Astrocyte (in vitro differentiated cells and primary cell): Measurements from ENCODE around the gene OR14I1. TPM values are rescaled to one million over a fixed set of nuclear protein-coding genes. Genes with fewer than 3 reads are reported as not detected.
"Not testable (repeated sequence)": the region's sequence is repeated elsewhere in the genome, so short reads cannot be mapped to it uniquely, and the experiment has no call there.

Experiments
- DNase-seq: peaks from one replicate; pipeline ENCODE4 v3.0.0-alpha.2; 2010; ENCODE audit warnings: low read depth
- FAIRE-seq: peaks from 2 replicates; lab custom pipeline; 2011; peaks lifted over from hg19 to GRCh38; lab: Jason Lieb, UNC
- H2AFZ ChIP-seq: 2 replicates; pipeline ENCODE4 v1.6.0; 2012; ENCODE audit warnings: low read depth, low read length, inconsistent platforms
- H3K27ac ChIP-seq: 2 replicates; pipeline ENCODE4 v1.5.1; 2011; ENCODE audit warnings: low read depth, low read length, inconsistent platforms
- H3K27me3 ChIP-seq: 2 replicates; pipeline ENCODE4 v1.6.0; 2011; ENCODE audit warnings: low read length, inconsistent platforms; ENCODE audit not compliant: insufficient read depth
- H3K36me3 ChIP-seq: 2 replicates; pipeline ENCODE4 v1.5.1; 2011; ENCODE audit warnings: low read length, inconsistent platforms; ENCODE audit not compliant: insufficient read depth
- H3K4me1 ChIP-seq: 2 replicates; pipeline ENCODE4 v1.5.1; 2011; ENCODE audit warnings: low read length, inconsistent platforms; ENCODE audit not compliant: insufficient read depth
- H3K4me2 ChIP-seq: 2 replicates; pipeline ENCODE4 v1.6.0; 2012; ENCODE audit warnings: low read length, inconsistent platforms
- H3K4me3 ChIP-seq: 2 replicates; pipeline ENCODE4 v1.5.1; 2011; ENCODE audit warnings: low read depth, mild to moderate bottlenecking, low read length, inconsistent platforms; ENCODE audit not compliant: insufficient read depth
- H3K79me2 ChIP-seq: 2 replicates; pipeline ENCODE4 v1.6.0; 2012; ENCODE audit warnings: mild to moderate bottlenecking, low read length, inconsistent platforms; ENCODE audit not compliant: insufficient read depth
- H3K9ac ChIP-seq: 2 replicates; pipeline ENCODE4 v1.6.0; 2012; ENCODE audit warnings: mild to moderate bottlenecking, low read length, inconsistent platforms
- H3K9me3 ChIP-seq: 2 replicates; pipeline ENCODE4 v1.5.1; 2012; ENCODE audit warnings: low read depth, mild to moderate bottlenecking, low read length, inconsistent platforms; ENCODE audit not compliant: insufficient read depth
- H4K20me1 ChIP-seq: 2 replicates; pipeline ENCODE4 v1.6.0; 2012; ENCODE audit warnings: low read length, inconsistent platforms; ENCODE audit not compliant: insufficient read depth
- H3K27ac Mint-ChIP-seq: one replicate; pipeline ENCODE4 v1.8.0; 2021; ENCODE audit warnings: mild to moderate bottlenecking, mixed read lengths; ENCODE audit not compliant: unreplicated experiment
- H3K27me3 Mint-ChIP-seq: one replicate; pipeline ENCODE4 v1.8.0; 2021; ENCODE audit warnings: low read depth, mixed read lengths; ENCODE audit not compliant: unreplicated experiment
- H3K36me3 Mint-ChIP-seq: one replicate; pipeline ENCODE4 v1.8.0; 2021; ENCODE audit warnings: low read depth, mixed read lengths; ENCODE audit not compliant: unreplicated experiment
- H3K4me1 Mint-ChIP-seq: one replicate; pipeline ENCODE4 v1.8.0; 2021; ENCODE audit warnings: low read depth, mixed read lengths; ENCODE audit not compliant: unreplicated experiment
- H3K4me3 Mint-ChIP-seq: one replicate; pipeline ENCODE4 v1.8.0; 2021; ENCODE audit warnings: mild to moderate bottlenecking, moderate library complexity, mixed read lengths; ENCODE audit not compliant: unreplicated experiment
- H3K9me3 Mint-ChIP-seq: one replicate; pipeline ENCODE4 v1.8.0; 2021; ENCODE audit warnings: mild to moderate bottlenecking, mixed read lengths; ENCODE audit not compliant: unreplicated experiment
- total RNA-seq: library from RNA; stranded (reverse); gene quantifications from 2 replicates; pipeline ENCODE4 v1.2.1, GENCODE V29; 2021

Gene OR14I1
- total RNA-seq, 1 donor from 2014 or later = not detected

DNA sequence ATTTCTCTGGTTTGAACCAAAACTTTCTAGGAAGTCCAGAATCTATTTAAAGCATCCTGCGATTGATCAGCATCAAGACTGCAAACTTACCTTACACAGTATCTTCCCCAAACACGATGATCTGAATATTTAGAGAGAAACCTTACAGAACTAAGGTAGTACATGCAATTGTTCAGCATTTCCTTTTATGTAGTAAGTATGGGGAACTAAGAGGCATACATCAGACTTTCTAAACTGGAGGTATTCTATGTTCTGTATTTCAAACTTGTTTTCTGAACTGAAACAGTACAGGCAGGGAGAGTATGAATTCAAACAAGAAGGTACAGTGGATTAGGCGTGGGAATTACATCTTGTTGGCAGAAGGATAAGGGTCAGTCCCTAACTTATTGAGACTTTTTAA lies 47.2 kb downstream of the OR14I1 start, which contains the start of gene OR2T27:
Gene OR2T27, minus strand, starts transcription at position 175 of the 400 bp plus-strand sequence. CDS start 4,644 bp downstream, outside the sequence.
- H3K36me3 Mint-ChIP-seq, DNase-seq, H3K4me2 ChIP-seq, H3K27me3 ChIP-seq, H3K79me2 ChIP-seq, H3K27ac Mint-ChIP-seq, H3K36me3 ChIP-seq, FAIRE-seq, H3K4me3 ChIP-seq, H3K27me3 Mint-ChIP-seq, H3K4me3 Mint-ChIP-seq, H3K4me1 ChIP-seq, H3K9me3 Mint-ChIP-seq, H3K4me1 Mint-ChIP-seq, H3K27ac ChIP-seq, H2AFZ ChIP-seq, H3K9me3 ChIP-seq, H4K20me1 ChIP-seq, H3K9ac ChIP-seq: not testable (repeated sequence)

Other genes with a start within 250 kb of the OR14I1 start
- gene OR2T3, start 229.4 kb downstream of the OR14I1 start, total RNA-seq = not detected in 2 replicates
- not detected in 2 replicates for gene OR2T5, start 214.2 kb downstream of the OR14I1 start, total RNA-seq
- not detected in 2 replicates for gene OR2G6, start 194.7 kb downstream of the OR14I1 start, total RNA-seq
- gene OR2T29, start 140.0 kb downstream of the OR14I1 start, total RNA-seq = not detected in 2 replicates
- not detected in 2 replicates for gene OR2T34, start 128.0 kb downstream of the OR14I1 start, total RNA-seq
- gene OR2T10, start 105.1 kb downstream of the OR14I1 start, total RNA-seq = not detected in 2 replicates
- not detected in 2 replicates for gene OR2T11, start 67.7 kb downstream of the OR14I1 start, total RNA-seq
- gene OR2T35, start 57.5 kb downstream of the OR14I1 start, total RNA-seq = not detected in 2 replicates
- gene OR2T27, start 47.2 kb downstream of the OR14I1 start, total RNA-seq = not detected in 2 replicates
- not detected in 2 replicates for gene LYPD8, start 53.0 kb upstream of the OR14I1 start, total RNA-seq
- 34.9 and 37.7 TPM in 2 replicates for gene SH3BP5L, start 123.1 kb upstream of the OR14I1 start, total RNA-seq
- 16.2 and 20.6 TPM in 2 replicates for gene ZNF672, start 135.5 kb upstream of the OR14I1 start, total RNA-seq
- 39.0 and 41.4 TPM in 2 replicates for gene ZNF692, start 156.3 kb upstream of the OR14I1 start, total RNA-seq
- gene PGBD2, start 203.5 kb upstream of the OR14I1 start, total RNA-seq = 6.2 and 7.6 TPM in 2 replicates